ENCODE results near the gene TIGD4.
A peak's percentile ranks its signal among the peaks of the same experiment; 100 is the strongest.

TIGD4 gene

GRCh38 chr4:152779513-152780266 lies at the start of gene TIGD4, which contains the start of gene ARFIP1:
Gene TIGD4 (minus strand): TSS chr4:152779730. CDS start chr4:152771004, 8,726 bp downstream.
Gene ARFIP1 (plus strand): TSS chr4:152779954. CDS start chr4:152829634, 49,680 bp downstream.
- Histone ChIP-seq H3K9ac (ENCODE audit: low read length in 2 of 2) (peak within 1 kb of the TSS; percentile 90 to 97), H3K27me3 (ENCODE audit: control insufficient read depth in 1 of 2, insufficient read depth in 2 of 2, low read length in 2 of 2) (no peaks in the 10 kb centered on the region), H3K4me3 (ENCODE audit: low read length in 2 of 2) (peak within 1 kb of the TSS; percentile 94 to 99), H3K27ac (ENCODE audit: low read length) (peak within 1 kb of the TSS; percentile 91), H3K36me3 (ENCODE audit: control insufficient read depth in 2 of 2, insufficient read depth in 2 of 2, low read length in 2 of 2) (peaks cover 0 to 2% of the 10 kb centered on the region in 2 donors), H3K4me1 (ENCODE audit: control insufficient read depth, insufficient read depth, low read length) (no peaks in the 10 kb centered on the region), H3K9me3 (ENCODE audit: control insufficient read depth in 2 of 2, low read length in 2 of 2) (no peaks in the 10 kb centered on the region)

GRCh38 chr4:152828122-152828521 lies 48.6 kb upstream of the TIGD4 start:
- Histone ChIP-seq H3K4me1 (ENCODE audit: control insufficient read depth, insufficient read depth, low read length) (no peaks in the 10 kb centered on the region), H3K9ac (ENCODE audit: low read length in 2 of 2) (no peak overlapping the region), H3K27ac (ENCODE audit: low read length) (no peak overlapping the region), H3K36me3 (ENCODE audit: control insufficient read depth in 2 of 2, insufficient read depth in 2 of 2, low read length in 2 of 2) (peaks cover 0 to 4% of the 10 kb centered on the region in 2 donors), H3K9me3 (ENCODE audit: control insufficient read depth in 2 of 2, low read length in 2 of 2) (no peaks in the 10 kb centered on the region), H3K4me3 (ENCODE audit: low read length in 2 of 2) (no peak overlapping the region), H3K27me3 (ENCODE audit: control insufficient read depth in 1 of 2, insufficient read depth in 2 of 2, low read length in 2 of 2) (no peaks in the 10 kb centered on the region)

- no peaks in the 10 kb centered on the region for H3K9me3 ChIP-seq (ENCODE audit: control insufficient read depth in 2 of 2, low read length in 2 of 2)
- H3K27me3 ChIP-seq (ENCODE audit: control insufficient read depth in 1 of 2, insufficient read depth in 2 of 2, low read length in 2 of 2), result no peaks in the 10 kb centered on the region
- H3K9ac ChIP-seq (ENCODE audit: low read length in 2 of 2), result no peak overlapping the region
- no peak overlapping the region for H3K27ac ChIP-seq (ENCODE audit: low read length)
- H3K4me1 ChIP-seq (ENCODE audit: control insufficient read depth, insufficient read depth, low read length), result no peaks in the 10 kb centered on the region
- no peaks in the 10 kb centered on the region for H3K36me3 ChIP-seq (ENCODE audit: control insufficient read depth in 2 of 2, insufficient read depth in 2 of 2, low read length in 2 of 2)
- H3K4me3 ChIP-seq (ENCODE audit: low read length in 2 of 2), result no peak overlapping the region
These were observed 45.8 kb upstream of the TIGD4 start for GRCh38 chr4:152825336-152825735.

- H3K9me3 ChIP-seq (ENCODE audit: control insufficient read depth in 2 of 2, low read length in 2 of 2), result no peaks in the 10 kb centered on the region
- H3K4me3 ChIP-seq (ENCODE audit: low read length in 2 of 2), result no peak overlapping the region
- H3K4me1 ChIP-seq (ENCODE audit: control insufficient read depth, insufficient read depth, low read length), result no peaks in the 10 kb centered on the region
- no peaks in the 10 kb centered on the region for H3K27me3 ChIP-seq (ENCODE audit: control insufficient read depth in 1 of 2, insufficient read depth in 2 of 2, low read length in 2 of 2)
- peaks cover 0 to 1% of the 10 kb centered on the region in 2 donors for H3K36me3 ChIP-seq (ENCODE audit: control insufficient read depth in 2 of 2, insufficient read depth in 2 of 2, low read length in 2 of 2)
- no peak overlapping the region for H3K27ac ChIP-seq (ENCODE audit: low read length)
- H3K9ac ChIP-seq (ENCODE audit: low read length in 2 of 2), result no peak overlapping the region
These were observed 45.0 kb upstream of the TIGD4 start for GRCh38 chr4:152824561-152824960.

GRCh38 chr4:152822323-152822722 lies 42.8 kb upstream of the TIGD4 start:
- Histone ChIP-seq H3K4me3 (ENCODE audit: low read length in 2 of 2) (no peak overlapping the region), H3K9me3 (ENCODE audit: control insufficient read depth in 2 of 2, low read length in 2 of 2) (no peaks in the 10 kb centered on the region), H3K36me3 (ENCODE audit: control insufficient read depth in 2 of 2, insufficient read depth in 2 of 2, low read length in 2 of 2) (peaks cover 3% of the 10 kb centered on the region in 2 donors), H3K27ac (ENCODE audit: low read length) (no peak overlapping the region), H3K27me3 (ENCODE audit: control insufficient read depth in 1 of 2, insufficient read depth in 2 of 2, low read length in 2 of 2) (no peaks in the 10 kb centered on the region), H3K9ac (ENCODE audit: low read length in 2 of 2) (no peak overlapping the region), H3K4me1 (ENCODE audit: control insufficient read depth, insufficient read depth, low read length) (no peaks in the 10 kb centered on the region)

- Histone ChIP-seq H3K9ac (ENCODE audit: low read length in 2 of 2) (no peak overlapping the region), H3K27me3 (ENCODE audit: control insufficient read depth in 1 of 2, insufficient read depth in 2 of 2, low read length in 2 of 2) (no peaks in the 10 kb centered on the region), H3K36me3 (ENCODE audit: control insufficient read depth in 2 of 2, insufficient read depth in 2 of 2, low read length in 2 of 2) (peaks cover 3% of the 10 kb centered on the region in 2 donors), H3K9me3 (ENCODE audit: control insufficient read depth in 2 of 2, low read length in 2 of 2) (no peaks in the 10 kb centered on the region), H3K4me1 (ENCODE audit: control insufficient read depth, insufficient read depth, low read length) (no peaks in the 10 kb centered on the region), H3K4me3 (ENCODE audit: low read length in 2 of 2) (no peak overlapping the region), H3K27ac (ENCODE audit: low read length) (no peak overlapping the region)
These were observed 40.5 kb upstream of the TIGD4 start for GRCh38 chr4:152820073-152820472.

GRCh38 chr4:152819026-152819645 lies 39.6 kb upstream of the TIGD4 start:
- Histone ChIP-seq H3K27me3 (ENCODE audit: control insufficient read depth in 1 of 2, insufficient read depth in 2 of 2, low read length in 2 of 2) (no peaks in the 10 kb centered on the region), H3K4me1 (ENCODE audit: control insufficient read depth, insufficient read depth, low read length) (no peaks in the 10 kb centered on the region), H3K36me3 (ENCODE audit: control insufficient read depth in 2 of 2, insufficient read depth in 2 of 2, low read length in 2 of 2) (peaks cover 3% of the 10 kb centered on the region in 2 donors), H3K9ac (ENCODE audit: low read length in 2 of 2) (no peak overlapping the region), H3K4me3 (ENCODE audit: low read length in 2 of 2) (no peak overlapping the region), H3K9me3 (ENCODE audit: control insufficient read depth in 2 of 2, low read length in 2 of 2) (no peaks in the 10 kb centered on the region), H3K27ac (ENCODE audit: low read length) (no peak overlapping the region)

GRCh38 chr4:152817331-152817730 lies 37.8 kb upstream of the TIGD4 start:
- Histone ChIP-seq H3K27me3 (ENCODE audit: control insufficient read depth in 1 of 2, insufficient read depth in 2 of 2, low read length in 2 of 2) (no peaks in the 10 kb centered on the region), H3K36me3 (ENCODE audit: control insufficient read depth in 2 of 2, insufficient read depth in 2 of 2, low read length in 2 of 2) (peaks cover 3% of the 10 kb centered on the region in 2 donors), H3K4me1 (ENCODE audit: control insufficient read depth, insufficient read depth, low read length) (no peaks in the 10 kb centered on the region)

GRCh38 chr4:152815078-152815477 lies 35.5 kb upstream of the TIGD4 start:
- Histone ChIP-seq H3K27me3 (ENCODE audit: control insufficient read depth in 1 of 2, insufficient read depth in 2 of 2, low read length in 2 of 2) (no peaks in the 10 kb centered on the region), H3K36me3 (ENCODE audit: control insufficient read depth in 2 of 2, insufficient read depth in 2 of 2, low read length in 2 of 2) (peaks cover 3% of the 10 kb centered on the region in 2 donors), H3K4me1 (ENCODE audit: control insufficient read depth, insufficient read depth, low read length) (no peaks in the 10 kb centered on the region), H3K4me3 (ENCODE audit: low read length in 2 of 2) (no peak overlapping the region), H3K27ac (ENCODE audit: low read length) (no peak overlapping the region), H3K9me3 (ENCODE audit: control insufficient read depth in 2 of 2, low read length in 2 of 2) (no peaks in the 10 kb centered on the region), H3K9ac (ENCODE audit: low read length in 2 of 2) (no peak overlapping the region)

More at GRCh38 chr4:152817331-152817730, 37.8 kb upstream of the TIGD4 start:
- H3K27ac ChIP-seq (ENCODE audit: low read length), result no peak overlapping the region
- no peak overlapping the region for H3K4me3 ChIP-seq (ENCODE audit: low read length in 2 of 2)
- no peak overlapping the region for H3K9ac ChIP-seq (ENCODE audit: low read length in 2 of 2)
- no peaks in the 10 kb centered on the region for H3K9me3 ChIP-seq (ENCODE audit: control insufficient read depth in 2 of 2, low read length in 2 of 2)

GRCh38 chr4:152810715-152811287 lies 31.3 kb upstream of the TIGD4 start:
- Histone ChIP-seq H3K27ac (ENCODE audit: low read length) (no peak overlapping the region), H3K4me1 (ENCODE audit: control insufficient read depth, insufficient read depth, low read length) (no peaks in the 10 kb centered on the region), H3K4me3 (ENCODE audit: low read length in 2 of 2) (no peak overlapping the region), H3K36me3 (ENCODE audit: control insufficient read depth in 2 of 2, insufficient read depth in 2 of 2, low read length in 2 of 2) (no peaks in the 10 kb centered on the region), H3K27me3 (ENCODE audit: control insufficient read depth in 1 of 2, insufficient read depth in 2 of 2, low read length in 2 of 2) (no peaks in the 10 kb centered on the region), H3K9ac (ENCODE audit: low read length in 2 of 2) (no peak overlapping the region), H3K9me3 (ENCODE audit: control insufficient read depth in 2 of 2, low read length in 2 of 2) (no peaks in the 10 kb centered on the region)

Measured in stomach smooth muscle (tissue), 2 donors.